ENCODE results near the gene FREM3.
A peak's percentile ranks its signal among the peaks of the same experiment; 100 is the strongest.

FREM3 gene

DNA sequence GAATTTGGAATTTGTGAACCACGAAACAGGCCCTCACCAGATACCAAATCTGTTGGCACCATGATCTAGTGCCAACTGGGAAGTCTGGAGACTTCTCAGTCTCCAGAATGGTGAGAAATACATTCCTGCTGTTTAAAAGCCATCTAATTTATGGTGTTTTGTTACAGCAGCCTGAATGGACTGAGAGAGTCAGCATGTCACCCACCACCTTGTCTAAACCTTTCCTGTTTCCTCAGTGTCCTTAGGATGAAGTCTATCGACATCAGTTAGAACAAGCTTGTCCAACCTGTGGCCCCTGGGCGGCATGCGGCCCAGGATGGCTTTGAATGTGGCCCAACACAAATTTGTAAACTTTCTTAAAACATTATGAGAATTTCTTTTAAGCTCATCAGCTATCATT is 42.1 kb downstream of the FREM3 start:
- no peak for DNase-seq

DNA sequence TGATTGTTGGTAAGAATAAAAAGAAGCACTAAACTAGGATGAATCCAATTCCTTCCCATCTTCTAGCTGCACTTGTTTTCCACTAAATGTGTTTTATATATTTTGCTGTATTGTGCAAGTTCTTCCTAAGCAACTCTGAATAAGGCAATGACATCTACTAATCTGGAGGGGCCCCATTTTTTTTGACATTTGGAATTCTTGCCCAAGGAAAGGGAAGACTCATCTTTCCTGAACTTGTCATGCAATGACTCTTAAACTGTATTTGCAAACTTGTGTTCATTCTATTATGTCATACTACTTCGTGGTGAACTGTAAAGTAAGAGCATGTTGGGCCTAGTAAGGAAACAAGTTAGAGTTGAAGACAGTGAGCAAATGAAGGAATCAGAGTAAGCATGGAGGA is 45.9 kb downstream of the FREM3 start:
- no peak for DNase-seq

DNA sequence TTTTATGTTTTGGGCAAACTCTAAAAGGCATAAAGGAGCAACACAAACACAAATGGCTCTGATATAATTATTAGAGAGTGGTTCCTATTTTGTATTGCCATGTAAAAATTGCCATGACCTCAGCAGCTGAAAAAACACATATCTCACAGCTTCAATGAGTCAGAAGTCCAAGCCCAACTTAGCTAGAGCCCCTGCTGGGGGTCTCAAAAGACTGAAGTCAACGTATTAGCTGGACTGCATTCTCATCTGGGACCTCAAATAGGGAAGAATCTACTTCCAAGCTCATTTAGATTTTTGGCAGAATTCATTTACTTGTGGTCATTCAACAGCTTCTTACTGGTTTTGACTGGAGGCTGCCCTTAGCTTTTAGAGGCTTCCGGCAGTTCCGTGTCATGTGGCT is 47.4 kb downstream of the FREM3 start:
- DNase-seq: no peak

DNA sequence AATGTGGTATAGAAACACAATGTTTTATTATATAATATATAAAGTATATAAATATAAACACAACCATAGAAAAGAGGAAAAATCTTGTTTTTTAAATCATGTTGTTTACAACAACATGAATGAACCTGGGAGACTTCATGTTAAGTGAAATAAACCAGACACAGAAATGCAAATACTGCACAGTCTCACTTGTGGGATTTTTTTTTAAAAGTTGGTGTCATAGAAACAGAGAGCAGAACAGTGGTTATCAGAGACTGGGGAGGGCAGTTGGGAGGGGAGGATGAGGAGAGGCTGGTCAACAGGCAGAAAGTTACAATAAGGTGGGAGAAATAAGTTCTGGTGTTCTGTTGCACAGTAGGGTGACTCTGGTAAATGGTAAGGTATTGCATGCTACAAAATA is 57.1 kb downstream of the FREM3 start:
- no peak for DNase-seq

GRCh38 chr4:143642611-143643010 is 57.9 kb downstream of the FREM3 start:
- no peak for DNase-seq

GRCh38 chr4:143641361-143641760 is 59.1 kb downstream of the FREM3 start:
- no peak for DNase-seq

DNA sequence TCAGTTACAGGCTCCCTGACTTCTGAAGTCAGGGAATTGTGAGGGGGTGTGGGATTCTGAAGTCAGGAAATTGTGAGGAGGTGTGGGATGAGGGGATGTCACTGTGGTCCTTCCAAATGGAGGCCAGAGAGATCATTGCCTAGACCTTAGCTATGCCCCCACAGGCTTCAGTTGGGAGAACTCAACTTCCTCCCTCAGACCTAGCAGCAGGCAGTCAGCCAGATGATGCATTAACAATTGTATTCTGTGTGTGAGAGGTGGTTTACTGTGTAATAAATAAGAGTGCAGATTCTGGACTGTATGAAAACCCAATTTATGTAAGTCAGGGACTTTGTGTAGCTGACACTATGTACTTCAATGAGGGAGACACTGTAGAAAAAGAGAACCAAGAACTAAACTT is 65.7 kb downstream of the FREM3 start:
- DNase-seq: no peak

- no peak for DNase-seq
These were observed 66.6 kb downstream of the FREM3 start for GRCh38 chr4:143633833-143634232.

GRCh38 chr4:143626134-143626911 is 74.2 kb downstream of the FREM3 start:
- DNase-seq: no peak

GRCh38 chr4:143625632-143626031 is 74.8 kb downstream of the FREM3 start:
- DNase-seq: peak; percentile 19

GRCh38 chr4:143623896-143624295 is 76.6 kb downstream of the FREM3 start:
- no peak for DNase-seq

DNA sequence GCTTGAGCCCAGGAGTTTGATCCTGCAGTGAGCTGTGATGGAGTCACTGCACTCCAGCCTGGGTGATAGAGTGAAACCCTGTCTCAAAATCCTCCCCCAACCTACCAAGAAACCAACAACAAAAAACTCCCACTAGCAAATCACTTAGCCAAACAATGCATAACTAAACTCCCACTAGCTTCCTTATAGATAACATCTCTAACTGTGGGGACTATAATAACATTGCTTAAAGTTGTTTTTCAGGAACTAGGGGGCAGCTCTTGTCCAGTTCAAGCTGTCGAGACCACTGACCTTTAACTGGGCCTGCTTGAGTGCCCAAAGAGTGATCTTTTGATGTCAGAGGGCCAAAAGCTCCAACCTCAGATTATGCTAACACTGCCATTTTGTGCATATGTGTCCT is 81.7 kb downstream of the FREM3 start:
- peak; percentile 13 for DNase-seq

- DNase-seq: no peak
These were observed 82.3 kb downstream of the FREM3 start for GRCh38 chr4:143617994-143618679.

DNA sequence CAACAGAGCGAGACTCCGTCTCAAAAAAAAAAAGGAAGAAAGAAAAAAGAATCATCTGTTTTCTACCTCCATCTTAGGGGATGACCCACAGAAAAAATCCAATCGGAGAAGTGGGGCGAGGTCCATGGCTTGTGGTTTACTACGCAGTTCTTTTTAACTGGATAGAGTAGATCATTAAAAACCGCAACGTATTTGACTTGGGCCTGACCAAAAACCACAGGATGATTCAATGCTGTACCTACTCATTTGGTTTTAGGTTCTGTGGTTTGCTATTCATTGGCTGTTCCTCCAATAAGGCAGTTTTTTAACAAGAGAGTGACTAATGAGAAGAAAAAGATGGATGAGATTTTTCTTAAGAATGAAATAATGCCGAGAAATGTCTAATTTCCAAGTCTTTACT is 83.7 kb downstream of the FREM3 start:
- peak; percentile 29 for DNase-seq

DNA sequence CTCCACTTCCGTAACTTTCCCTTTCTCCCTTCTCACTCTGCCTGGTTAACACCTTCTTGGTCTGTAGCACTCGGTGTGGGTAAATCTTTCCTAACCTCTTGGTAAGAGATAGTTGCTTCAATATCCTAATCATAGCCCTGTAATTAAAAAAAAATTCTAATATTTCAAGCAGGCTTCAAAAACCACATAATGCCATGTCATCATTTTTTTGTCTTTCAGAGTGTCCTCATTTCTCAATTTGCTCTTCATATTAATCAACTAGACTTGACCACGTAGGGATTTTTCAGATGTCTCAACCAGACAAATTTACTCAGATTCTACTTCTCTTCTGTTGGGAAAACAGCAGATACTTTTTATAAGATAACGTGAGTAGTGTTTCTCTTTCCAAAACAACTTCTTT is 91.0 kb downstream of the FREM3 start:
- DNase-seq: no peak

- DNase-seq: no peak
These were observed 94.0 kb downstream of the FREM3 start for GRCh38 chr4:143606480-143606879.

DNA sequence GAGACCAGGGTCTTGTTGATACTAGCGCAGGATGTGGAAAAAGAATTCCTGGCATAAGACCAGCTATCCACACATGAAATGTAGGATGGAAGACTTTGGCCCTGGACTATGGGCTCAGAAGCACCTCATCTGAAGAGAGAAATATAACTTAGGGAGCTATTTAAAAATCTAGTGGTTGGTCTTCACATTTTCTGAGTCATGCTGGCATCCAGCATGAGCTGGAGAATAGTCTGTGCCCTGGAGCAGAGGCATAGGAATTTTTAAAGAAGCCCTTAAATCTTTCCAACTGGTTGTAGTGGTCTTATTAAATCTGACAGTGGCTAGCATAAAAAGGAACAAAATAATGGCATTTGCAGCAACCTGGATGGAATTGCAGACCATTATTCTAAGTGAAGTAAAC is 100.6 kb downstream of the FREM3 start:
- DNase-seq: no peak

DNA sequence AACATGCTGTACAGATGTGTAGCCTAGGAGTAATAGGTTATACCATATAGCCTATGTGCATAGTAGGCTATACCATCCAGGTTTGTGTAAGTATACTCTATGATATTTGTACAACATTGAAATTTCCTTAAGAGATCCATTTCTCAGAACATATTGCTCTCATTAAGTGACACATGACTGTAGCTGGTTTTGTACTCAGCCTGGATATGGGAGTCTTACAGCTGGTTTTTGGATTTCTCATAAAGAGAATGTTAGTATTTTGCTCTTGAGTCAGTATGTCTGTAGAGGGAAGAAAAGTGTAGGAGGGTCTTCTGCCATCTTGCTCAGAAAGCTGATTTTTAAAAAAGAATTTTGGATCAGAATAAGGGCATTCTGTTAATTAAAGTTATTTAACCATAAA is 101.7 kb downstream of the FREM3 start:
- no peak for DNase-seq

DNA sequence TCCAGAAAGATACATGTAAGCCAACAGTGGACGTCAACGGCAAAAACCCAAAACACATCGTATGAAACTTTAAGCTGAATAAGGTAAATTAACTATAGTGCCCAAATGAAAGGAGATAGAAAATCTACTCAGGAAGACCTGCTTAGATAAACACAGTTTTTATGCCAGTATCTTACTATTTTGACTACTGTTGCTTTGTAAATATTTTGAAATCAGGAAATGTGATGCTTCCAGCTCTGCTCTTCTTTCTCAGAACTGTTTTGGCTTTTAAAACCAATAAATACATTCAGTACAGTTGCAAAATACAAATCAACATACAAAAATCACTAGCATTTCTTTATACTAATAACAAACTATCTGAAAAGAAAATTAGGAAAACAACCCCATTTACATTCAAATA is 103.2 kb downstream of the FREM3 start:
- no peak for DNase-seq

DNA sequence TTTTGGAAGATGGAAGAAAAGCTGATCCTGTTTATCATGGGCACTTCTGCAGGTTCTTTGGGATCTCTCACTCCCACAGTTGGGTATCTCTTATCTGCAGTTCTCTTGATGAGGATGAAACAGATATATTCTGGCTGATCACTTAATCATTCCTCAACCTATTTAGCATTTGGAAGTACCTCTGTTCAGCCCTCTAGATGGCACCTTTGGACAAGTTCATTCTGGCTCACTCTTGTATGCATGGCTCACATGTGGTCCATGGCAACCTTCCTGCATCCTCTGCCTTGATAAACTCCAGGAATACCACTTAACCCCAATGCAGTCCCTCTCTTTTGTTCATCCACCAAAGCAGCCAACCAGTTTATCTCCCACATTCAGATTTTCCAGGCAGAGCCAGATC is 112.8 kb downstream of the FREM3 start:
- peak; percentile 49 for DNase-seq

- no peak for DNase-seq
These were observed 114.4 kb downstream of the FREM3 start for GRCh38 chr4:143586080-143586479.

DNA sequence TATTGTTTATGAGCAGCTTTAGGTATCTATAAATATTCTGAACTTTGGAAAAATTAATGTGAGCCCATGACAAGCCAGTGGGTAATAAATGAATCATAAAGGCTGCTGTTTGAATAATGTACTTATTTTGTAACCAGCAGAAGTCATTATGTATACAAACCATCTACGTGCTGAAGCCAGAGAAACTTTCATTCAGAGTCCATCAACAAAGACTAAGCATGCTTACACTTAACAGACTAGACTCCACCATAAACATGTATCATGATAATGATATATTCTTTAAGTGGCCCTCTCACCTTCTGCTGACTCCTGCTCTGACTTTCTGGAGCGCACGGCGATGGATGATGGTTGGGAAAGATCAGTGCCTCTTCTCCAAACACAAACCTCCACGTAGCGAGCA is 114.9 kb downstream of the FREM3 start:
- no peak for DNase-seq

GRCh38 chr4:143581331-143581946 is 119.0 kb downstream of the FREM3 start:
- DNase-seq: no peak

DNA sequence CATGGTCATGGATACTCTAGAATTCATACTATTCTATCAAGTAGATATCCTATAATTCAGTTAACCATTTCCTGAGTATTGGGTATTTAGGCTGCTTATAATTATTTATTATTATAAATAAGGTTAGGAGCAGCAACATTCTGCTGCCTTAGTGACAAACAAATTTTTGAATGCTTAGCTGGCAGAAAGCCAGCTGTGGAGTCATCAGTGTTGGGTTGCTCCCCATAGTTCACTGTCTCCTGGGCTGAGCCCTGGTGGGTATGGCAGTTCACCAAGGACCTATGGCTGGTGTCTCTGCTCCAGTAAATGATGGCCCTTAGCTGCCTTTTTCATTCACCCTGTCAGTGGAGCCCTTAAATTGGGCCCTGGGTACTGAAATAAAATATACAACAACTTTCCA is 125.1 kb downstream of the FREM3 start:
- DNase-seq: peak; percentile 50

Data from hematopoietic multipotent progenitor cell treated with erythropoietin and hydrocortisone succinate and interleukin-3 and kit ligand, for 6 days (in vitro differentiated cells).